GM12878 (cell line): ENCODE data around the gene CLN3.

Experiments
- CEBPB ChIP-seq, 2 experiments: fragments of 150-350 bp in 1 of 2; IDR thresholded peaks; 2 replicates each; pipeline ENCODE4 v1.6.1; 2012 to 2014; ENCODE audit warnings: low read depth in 2 of 2, low read length in 2 of 2, borderline replicate concordance in 1 of 2, inconsistent platforms in 1 of 2
- CTCF ChIP-seq, 3 experiments: IDR thresholded peaks in 2 of 3; conservative IDR thresholded peaks in 1 of 3; 2 replicates each; pipeline ENCODE4 v1.5.1; 2011; ENCODE audit warnings: low read depth in 3 of 3, low read length in 3 of 3, mild to moderate bottlenecking in 3 of 3, control low read depth in 2 of 3, moderate library complexity in 2 of 3, inconsistent platforms in 1 of 3, mixed read lengths in 1 of 3; ENCODE audit not compliant: control insufficient read depth in 2 of 3, insufficient read depth in 1 of 3; ENCODE audit errors: extremely low read depth in 1 of 3
- EP300 ChIP-seq, 2 experiments: fragments of 150-350 bp in 1 of 2; IDR thresholded peaks; 2 replicates each; pipeline ENCODE4 v1.6.1; 2011 to 2012; ENCODE audit warnings: low read depth in 2 of 2, low read length in 2 of 2, borderline replicate concordance in 1 of 2, improper control_type of control experiment in 1 of 2, inconsistent platforms in 1 of 2; ENCODE audit not compliant: control insufficient read depth in 1 of 2
- ESRRA ChIP-seq: IDR thresholded peaks from 2 replicates; pipeline ENCODE4 v1.6.1; 2012; ENCODE audit warnings: mild to moderate bottlenecking, low read length, improper control_type of control experiment
- EZH2 ChIP-seq: IDR thresholded peaks from 2 replicates; pipeline ENCODE4 v1.6.1; 2012; ENCODE audit warnings: low read depth, mild to moderate bottlenecking, control low read depth, inconsistent platforms, low read length, borderline replicate concordance; ENCODE audit not compliant: control insufficient read depth
- JUNB ChIP-seq: IDR thresholded peaks from 2 replicates; pipeline ENCODE4 v1.6.1; 2016; ENCODE audit warnings: antibody characterized with exemption, mild to moderate bottlenecking
- NFIC ChIP-seq: IDR thresholded peaks from 2 replicates; pipeline ENCODE4 v1.6.1; 2012; ENCODE audit warnings: low read depth, mild to moderate bottlenecking, inconsistent platforms, low read length, moderate library complexity
- NFYA ChIP-seq: IDR thresholded peaks from 2 replicates; pipeline ENCODE4 v1.6.1; 2011; ENCODE audit warnings: low read depth, mild to moderate bottlenecking, low read length, improper control_type of control experiment, borderline replicate concordance
- POLR2AphosphoS5 ChIP-seq: IDR thresholded peaks from 2 replicates; pipeline ENCODE4 v1.6.1; 2011; ENCODE audit warnings: mild to moderate bottlenecking, low read length, inconsistent platforms
- RBBP5 ChIP-seq: fragments of 200-600 bp; sonication (generic); conservative IDR thresholded peaks from 2 replicates; pipeline ENCODE4 v1.6.1; 2016
- SIN3A ChIP-seq: IDR thresholded peaks from 2 replicates; pipeline ENCODE4 v1.6.1; 2012; ENCODE audit warnings: low read depth, low read length, improper control_type of control experiment
- SMC3 ChIP-seq: IDR thresholded peaks from 2 replicates; pipeline ENCODE4 v1.6.1; 2011; ENCODE audit warnings: low read length, improper control_type of control experiment, borderline replicate concordance
- ZBTB11 ChIP-seq: fragments of 450-650 bp; formaldehyde crosslinking; IDR thresholded peaks from 2 replicates; pipeline ENCODE4 v1.5.0; 2022; ENCODE audit warnings: mild to moderate bottlenecking, missing genetic modification characterization
- ZNF274 ChIP-seq: IDR thresholded peaks from one replicate; pipeline ENCODE4 v1.8.0; 2011; ENCODE audit not compliant: insufficient read length, insufficient read depth

GRCh38 chr16:28532940-28533647 is 41.2 kb upstream of the CLN3 start:
- TF ChIP-seq RBBP5 = no peak
- TF ChIP-seq EZH2 = no peak
- TF ChIP-seq NFYA = no peak
- no peak for TF ChIP-seq POLR2AphosphoS5
- TF ChIP-seq SIN3A = no peak
- TF ChIP-seq CEBPB (IDR thresholded peaks at IDR 0.05; ENCODE audit: borderline replicate concordance in 1 of 2, low read depth in 2 of 2, low read length in 2 of 2) = no peak
- TF ChIP-seq NFIC = no peak
- no peak for TF ChIP-seq EP300 (IDR thresholded peaks at IDR 0.05; ENCODE audit: borderline replicate concordance in 1 of 2, control insufficient read depth in 1 of 2, low read depth in 2 of 2, low read length in 2 of 2)
- no peak for TF ChIP-seq JUNB
- no peak for TF ChIP-seq ZBTB11 (CRISPR knock-in tag)
- no peak for TF ChIP-seq ZNF274
- TF ChIP-seq CTCF (IDR thresholded peaks at IDR 0.05 in 2 of 3, conservative IDR thresholded peaks at IDR 0.05 in 1 of 3; ENCODE audit: control insufficient read depth in 2 of 3, extremely low read depth in 1 of 3, insufficient read depth in 1 of 3, low read depth in 3 of 3, low read length in 3 of 3) = no peak
- no peak for TF ChIP-seq SMC3
- TF ChIP-seq ESRRA = no peak
